HG02870 (cell line): ENCODE results near the gene PLCG2.
"Not testable (repeated sequence)": the region's sequence is repeated elsewhere in the genome, so short reads cannot be mapped to it uniquely, and the experiment has no call there.

Experiments
- ATAC-seq: cut with Tn5 transposase; IDR thresholded peaks from one replicate; pipeline ENCODE4 v1.9.1; 2021; ENCODE audit warnings: mild to moderate bottlenecking, moderate library complexity; ENCODE audit not compliant: unreplicated experiment

Gene PLCG2

GRCh38 chr16:81786868-81787267 is 7.8 kb downstream of the PLCG2 start:
- no peak for ATAC-seq

- no peak for ATAC-seq
These were observed 8.6 kb downstream of the PLCG2 start for GRCh38 chr16:81787659-81788058.

GRCh38 chr16:81790277-81790676 is 11.2 kb downstream of the PLCG2 start:
- no peak for ATAC-seq

- ATAC-seq: no peak
These were observed 11.8 kb downstream of the PLCG2 start for GRCh38 chr16:81790830-81791435.

- no peak for ATAC-seq
These were observed 13.7 kb downstream of the PLCG2 start for GRCh38 chr16:81792828-81793227.

GRCh38 chr16:81795193-81795592 is 16.1 kb downstream of the PLCG2 start:
- no peak for ATAC-seq

GRCh38 chr16:81796035-81796434 is 16.9 kb downstream of the PLCG2 start:
- no peak for ATAC-seq

- ATAC-seq: no peak
These were observed 17.7 kb downstream of the PLCG2 start for GRCh38 chr16:81796583-81797346.

- ATAC-seq: peak; percentile 44
These were observed 18.4 kb downstream of the PLCG2 start for GRCh38 chr16:81797443-81797842.

GRCh38 chr16:81798311-81799137 is 19.4 kb downstream of the PLCG2 start:
- peak; percentile 54 for ATAC-seq

- ATAC-seq: no peak
These were observed 20.0 kb downstream of the PLCG2 start for GRCh38 chr16:81799138-81799504.

- not testable (repeated sequence) for ATAC-seq
These were observed 22.6 kb downstream of the PLCG2 start for GRCh38 chr16:81801724-81802123.

GRCh38 chr16:81803332-81803731 is 24.2 kb downstream of the PLCG2 start:
- ATAC-seq: no peak

- no peak for ATAC-seq
These were observed 25.1 kb downstream of the PLCG2 start for GRCh38 chr16:81804134-81804610.

- ATAC-seq: no peak
These were observed 27.6 kb downstream of the PLCG2 start for GRCh38 chr16:81806696-81807095.

GRCh38 chr16:81807767-81808358 is 28.8 kb downstream of the PLCG2 start:
- no peak for ATAC-seq

GRCh38 chr16:81808933-81809480 is 29.9 kb downstream of the PLCG2 start:
- ATAC-seq: peak; percentile 73

GRCh38 chr16:81809567-81809966 is 30.5 kb downstream of the PLCG2 start:
- no peak for ATAC-seq

GRCh38 chr16:81810361-81810760 is 31.3 kb downstream of the PLCG2 start:
- ATAC-seq: no peak

GRCh38 chr16:81810894-81811538 is 31.9 kb downstream of the PLCG2 start:
- ATAC-seq: peak; percentile 31
